ENCODE data around the gene CASK.

DNA sequence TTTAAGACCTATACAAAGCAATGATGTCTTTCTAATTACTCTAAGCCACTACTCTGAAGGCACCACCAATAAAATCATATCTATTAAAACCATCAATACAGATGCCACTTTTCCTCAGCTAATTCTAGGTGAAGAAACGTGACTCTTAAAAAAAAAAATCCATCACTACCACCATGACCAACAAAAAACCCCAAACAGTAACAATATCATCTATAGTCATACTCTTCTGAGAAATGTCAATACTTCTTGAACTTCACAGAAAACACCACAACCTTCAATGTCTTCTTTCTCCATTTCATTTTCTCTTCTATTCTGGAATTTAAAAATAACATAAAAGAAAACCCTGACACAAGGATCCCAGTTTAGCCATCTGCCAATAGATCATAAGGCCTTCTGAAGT is 35.7 kb downstream of the CASK start:
- TF ChIP-seq, protein P1, sequence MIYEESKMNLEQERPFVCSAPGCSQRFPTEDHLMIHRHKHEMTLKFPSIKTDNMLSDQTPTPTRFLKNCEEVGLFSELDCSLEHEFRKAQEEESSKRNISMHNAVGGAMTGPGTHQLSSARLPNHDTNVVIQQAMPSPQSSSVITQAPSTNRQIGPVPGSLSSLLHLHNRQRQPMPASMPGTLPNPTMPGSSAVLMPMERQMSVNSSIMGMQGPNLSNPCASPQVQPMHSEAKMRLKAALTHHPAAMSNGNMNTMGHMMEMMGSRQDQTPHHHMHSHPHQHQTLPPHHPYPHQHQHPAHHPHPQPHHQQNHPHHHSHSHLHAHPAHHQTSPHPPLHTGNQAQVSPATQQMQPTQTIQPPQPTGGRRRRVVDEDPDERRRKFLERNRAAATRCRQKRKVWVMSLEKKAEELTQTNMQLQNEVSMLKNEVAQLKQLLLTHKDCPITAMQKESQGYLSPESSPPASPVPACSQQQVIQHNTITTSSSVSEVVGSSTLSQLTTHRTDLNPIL (CRISPR knock-in tag; IDR thresholded peaks at IDR 0.05; ENCODE audit: low read depth): no peak
- TF ChIP-seq ZFP3 (CRISPR knock-in tag; IDR thresholded peaks at IDR 0.05) (no peak), ESRRG (CRISPR knock-in tag; IDR thresholded peaks at IDR 0.05) (no peak), CSDC2 (CRISPR knock-in tag; IDR thresholded peaks at IDR 0.05) (no peak)

Data from SK-N-SH treated with all-trans-retinoic acid at 6 μM for 48 hours (cell line).